Measurements from ENCODE around the gene CHD9.
"Not testable (repeated sequence)": the region's sequence is repeated elsewhere in the genome, so short reads cannot be mapped to it uniquely, and the experiment has no call there.

The CHD9 gene

GRCh38 chr16:53075461-53075860 is 20.7 kb downstream of the CHD9 start:
- not testable (repeated sequence) for DNase-seq

GRCh38 chr16:53078247-53078646 is 23.5 kb downstream of the CHD9 start:
- no peak for DNase-seq

- DNase-seq = no peak
Measured at GRCh38 chr16:53078765-53079485, 24.1 kb downstream of the CHD9 start.

- peak; percentile 92 for DNase-seq
Measured at GRCh38 chr16:53080345-53081031, 25.7 kb downstream of the CHD9 start.

- DNase-seq = no peak
Measured at GRCh38 chr16:53081032-53081424, 26.2 kb downstream of the CHD9 start.

GRCh38 chr16:53081686-53082407 is 27.1 kb downstream of the CHD9 start:
- DNase-seq = no peak

- no peak for DNase-seq
Measured at GRCh38 chr16:53082509-53082908, 27.7 kb downstream of the CHD9 start.

GRCh38 chr16:53083119-53083518 is 28.3 kb downstream of the CHD9 start:
- DNase-seq = no peak

GRCh38 chr16:53084141-53084541 is 29.4 kb downstream of the CHD9 start:
- no peak for DNase-seq

GRCh38 chr16:53084746-53085334 is 30.0 kb downstream of the CHD9 start:
- DNase-seq = no peak

GRCh38 chr16:53085369-53085843 is 30.6 kb downstream of the CHD9 start:
- no peak for DNase-seq

- peak; percentile 74 for DNase-seq
Measured at GRCh38 chr16:53085931-53086421, 31.2 kb downstream of the CHD9 start.

GRCh38 chr16:53087101-53087500 is 32.3 kb downstream of the CHD9 start:
- peak; percentile 37 for DNase-seq

- peak; percentile 73 for DNase-seq
Measured at GRCh38 chr16:53089434-53090285, 34.9 kb downstream of the CHD9 start.

GRCh38 chr16:53090286-53090590 is 35.4 kb downstream of the CHD9 start:
- DNase-seq = no peak

- peak; percentile 98 for DNase-seq
Measured at GRCh38 chr16:53090591-53091411, 36.0 kb downstream of the CHD9 start.

- DNase-seq = peak; percentile 89
Measured at GRCh38 chr16:53091466-53092211, 36.8 kb downstream of the CHD9 start.

GRCh38 chr16:53092284-53092683 is 37.5 kb downstream of the CHD9 start:
- no peak for DNase-seq

- no peak for DNase-seq
Measured at GRCh38 chr16:53093162-53093744, 38.5 kb downstream of the CHD9 start.

- peak; percentile 49 for DNase-seq
Measured at GRCh38 chr16:53094013-53094630, 39.3 kb downstream of the CHD9 start.

All from femur (tissue), 1 donor.